Trophoblast cell (in vitro differentiated cells and primary cell): Measurements from ENCODE around the gene C1RL.

Source experiments
- DNase-seq, 2 donors: peaks; one replicate each; pipeline ENCODE4 v3.0.0-alpha.2; 2016
- H2AFZ ChIP-seq: 2 replicates; pipeline ENCODE4 v1.6.1; 2013; ENCODE audit warnings: low read length, moderate library complexity, mild to moderate bottlenecking; ENCODE audit not compliant: insufficient read depth, poor library complexity
- H2AK5ac ChIP-seq: 2 replicates; pipeline ENCODE4 v1.6.1; 2013; ENCODE audit warnings: mild to moderate bottlenecking, low read length
- H2BK120ac ChIP-seq: 2 replicates; pipeline ENCODE4 v1.6.1; 2013; ENCODE audit warnings: low read length, mild to moderate bottlenecking, moderate library complexity; ENCODE audit not compliant: insufficient read depth, poor library complexity
- H2BK12ac ChIP-seq: 2 replicates; pipeline ENCODE4 v1.6.1; 2013; ENCODE audit warnings: mild to moderate bottlenecking, low read length, moderate library complexity
- H2BK5ac ChIP-seq: 2 replicates; pipeline ENCODE4 v1.6.1; 2013; ENCODE audit warnings: low read length, low read depth, moderate library complexity, mild to moderate bottlenecking; ENCODE audit not compliant: poor library complexity
- H3K14ac ChIP-seq: 2 replicates; pipeline ENCODE4 v1.6.1; 2013; ENCODE audit warnings: mild to moderate bottlenecking, low read length
- H3K18ac ChIP-seq: 2 replicates; pipeline ENCODE4 v1.6.1; 2013; ENCODE audit warnings: mild to moderate bottlenecking, low read length
- H3K23ac ChIP-seq: 2 replicates; pipeline ENCODE4 v1.6.1; 2013; ENCODE audit warnings: low read length
- H3K27ac ChIP-seq: 2 replicates; pipeline ENCODE4 v1.5.1; 2013; ENCODE audit warnings: low read depth, mild to moderate bottlenecking, inconsistent platforms, low read length, moderate library complexity
- H3K27me3 ChIP-seq: 2 replicates; pipeline ENCODE4 v1.6.1; 2013; ENCODE audit warnings: inconsistent platforms, mild to moderate bottlenecking, low read length, moderate library complexity; ENCODE audit not compliant: insufficient read depth
- H3K36me3 ChIP-seq, 2 experiments: 1 replicate in 1 of 2; 2 replicates in 1 of 2; pipeline ENCODE4 v1.6.1; 2013; ENCODE audit warnings: low read length in 2 of 2, mild to moderate bottlenecking in 2 of 2, moderate library complexity in 1 of 2; ENCODE audit not compliant: insufficient read depth in 2 of 2, control insufficient read depth in 1 of 2
- H3K4ac ChIP-seq: 2 replicates; pipeline ENCODE4 v1.6.1; 2013; ENCODE audit warnings: low read depth, mild to moderate bottlenecking, low read length, moderate library complexity
- H3K4me1 ChIP-seq, 2 experiments: 1 replicate in 1 of 2; 2 replicates in 1 of 2; pipeline ENCODE4 v1.6.1; 2013; ENCODE audit warnings: low read length in 2 of 2, mild to moderate bottlenecking in 2 of 2, moderate library complexity in 1 of 2; ENCODE audit not compliant: insufficient read depth in 2 of 2, control insufficient read depth in 1 of 2
- H3K4me2 ChIP-seq: 2 replicates; pipeline ENCODE4 v1.6.1; 2013; ENCODE audit warnings: inconsistent platforms, mild to moderate bottlenecking, low read length, moderate library complexity
- H3K4me3 ChIP-seq: 2 replicates; pipeline ENCODE4 v1.5.1; 2013; ENCODE audit warnings: mild to moderate bottlenecking, low read depth, low read length, inconsistent platforms
- H3K79me1 ChIP-seq: one replicate; pipeline ENCODE4 v1.6.1; 2013; ENCODE audit warnings: low read length
- H3K79me2 ChIP-seq: 2 replicates; pipeline ENCODE4 v1.6.1; 2013; ENCODE audit warnings: low read length, mild to moderate bottlenecking; ENCODE audit not compliant: control insufficient read depth, insufficient read depth, poor library complexity
- H3K9ac ChIP-seq: 2 replicates; pipeline ENCODE4 v1.6.1; 2013; ENCODE audit warnings: mild to moderate bottlenecking, low read length
- H3K9me3 ChIP-seq: 2 replicates; pipeline ENCODE4 v1.6.1; 2013; ENCODE audit warnings: low read depth, mild to moderate bottlenecking, control low read depth, inconsistent platforms, low read length; ENCODE audit not compliant: insufficient read depth
- H4K12ac ChIP-seq: 2 replicates; pipeline ENCODE4 v1.6.1; 2013; ENCODE audit warnings: low read depth, mild to moderate bottlenecking, low read length, moderate library complexity
- H4K8ac ChIP-seq: 2 replicates; pipeline ENCODE4 v1.6.1; 2013; ENCODE audit warnings: low read depth, mild to moderate bottlenecking, low read length, moderate library complexity
- H4K91ac ChIP-seq: one replicate; pipeline ENCODE4 v1.6.1; 2013; ENCODE audit warnings: low read depth, mild to moderate bottlenecking, low read length, moderate library complexity
- WGBS: extraction: QIAGEN DNeasy Blood & Tissue Kit; methylation state at CpG from one replicate; pipeline ENCODE4 v1.1.7; 2013; ENCODE audit warnings: missing lambda C conversion rate; ENCODE audit not compliant: insufficient read length, insufficient coverage; ENCODE audit errors: extremely low coverage; 5-methylcytosine and 5-hydroxymethylcytosine counted together

C1RL gene

DNA sequence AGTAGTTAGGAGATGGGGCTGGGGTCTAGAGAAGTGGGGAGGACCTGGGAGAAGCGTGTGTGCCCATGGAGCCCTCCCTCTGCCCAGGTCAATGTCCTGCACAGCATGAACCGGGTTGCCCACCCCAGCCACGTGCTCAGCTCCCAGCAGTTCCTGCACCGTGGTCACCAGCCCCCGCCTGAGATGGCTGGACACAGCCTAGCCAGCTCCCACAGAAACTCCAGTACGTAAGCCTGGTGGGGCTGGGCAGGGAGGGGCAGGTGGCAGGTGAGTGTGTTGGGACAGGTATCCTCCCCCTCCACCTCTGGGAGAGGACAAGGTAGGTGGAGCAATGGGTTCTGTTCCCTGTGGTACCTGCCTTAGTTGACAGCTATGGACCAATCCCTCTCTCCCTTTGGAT lies 41.8 kb upstream of the C1RL start:
- no peak for DNase-seq
- Histone ChIP-seq H3K4me2 (no peak overlapping the region), H3K4ac (no peak overlapping the region), H2BK5ac (no peak overlapping the region), H2AK5ac (no peak overlapping the region), H4K8ac (no peak overlapping the region), H4K12ac (no peak overlapping the region), H3K9me3 (peaks cover 4% of the 10 kb centered on the region), H3K79me1 (no peaks in the 10 kb centered on the region), H4K91ac (no peak overlapping the region), H3K79me2 (no peaks in the 10 kb centered on the region), H3K18ac (no peak overlapping the region), H3K27me3 (no peaks in the 10 kb centered on the region), H3K14ac (no peak overlapping the region), H3K36me3 (peaks cover 16 to 24% of the 10 kb centered on the region in 2 experiments), H3K4me3 (no peak overlapping the region), H2AFZ (no peak overlapping the region), H3K9ac (no peak overlapping the region), H3K4me1 (peaks cover 13 to 15% of the 10 kb centered on the region in 2 experiments), H3K23ac (no peak overlapping the region), H3K27ac (no peak overlapping the region), H2BK120ac (no peak overlapping the region), H2BK12ac (no peak overlapping the region)
- no CpG with 5 or more reads among the region's 6 CpGs for WGBS

DNA sequence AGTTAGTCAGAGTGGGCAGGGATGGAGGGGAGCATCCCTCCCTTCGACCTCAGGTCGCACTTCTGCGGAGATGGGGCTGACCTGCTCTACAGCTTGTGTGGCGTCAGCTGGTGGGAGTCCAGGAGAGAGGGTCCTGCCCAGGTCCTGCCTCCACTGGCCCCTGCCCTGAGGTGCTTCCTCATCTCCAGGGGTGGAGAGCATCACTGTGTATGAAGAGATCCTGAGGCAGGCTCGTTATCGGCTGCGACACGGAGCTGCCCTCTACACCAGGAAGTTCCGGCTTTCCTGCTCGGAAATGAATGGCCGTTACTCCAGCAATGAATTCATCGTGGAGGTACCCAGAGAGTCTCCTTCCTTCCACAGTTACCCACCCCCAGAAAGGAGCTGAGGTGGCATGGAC lies 41.3 kb upstream of the C1RL start:
- H3K4me3 ChIP-seq: no peak overlapping the region
- no peak overlapping the region for H3K14ac ChIP-seq
- H3K4ac ChIP-seq: no peak overlapping the region
- H3K36me3 ChIP-seq: peaks cover 16 to 24% of the 10 kb centered on the region in 2 experiments
- no peaks in the 10 kb centered on the region for H3K79me1 ChIP-seq
- no peak overlapping the region for H4K91ac ChIP-seq
- H4K12ac ChIP-seq: no peak overlapping the region
- H3K79me2 ChIP-seq: no peaks in the 10 kb centered on the region
- H2AK5ac ChIP-seq: no peak overlapping the region
- no peak overlapping the region for H3K27ac ChIP-seq
- peaks cover 9 to 10% of the 10 kb centered on the region in 2 experiments for H3K4me1 ChIP-seq
- no CpG with 5 or more reads among the region's 12 CpGs for WGBS
- H2BK5ac ChIP-seq: no peak overlapping the region
- H2AFZ ChIP-seq: no peak overlapping the region
- no peak overlapping the region for H3K23ac ChIP-seq
- H4K8ac ChIP-seq: no peak overlapping the region
- H3K18ac ChIP-seq: no peak overlapping the region
- H2BK120ac ChIP-seq: no peak overlapping the region
- peaks cover 1% of the 10 kb centered on the region for H3K9me3 ChIP-seq
- H3K4me2 ChIP-seq: no peak overlapping the region
- no peak overlapping the region for H2BK12ac ChIP-seq
- H3K27me3 ChIP-seq: no peaks in the 10 kb centered on the region
- no peak for DNase-seq
- no peak overlapping the region for H3K9ac ChIP-seq

DNA sequence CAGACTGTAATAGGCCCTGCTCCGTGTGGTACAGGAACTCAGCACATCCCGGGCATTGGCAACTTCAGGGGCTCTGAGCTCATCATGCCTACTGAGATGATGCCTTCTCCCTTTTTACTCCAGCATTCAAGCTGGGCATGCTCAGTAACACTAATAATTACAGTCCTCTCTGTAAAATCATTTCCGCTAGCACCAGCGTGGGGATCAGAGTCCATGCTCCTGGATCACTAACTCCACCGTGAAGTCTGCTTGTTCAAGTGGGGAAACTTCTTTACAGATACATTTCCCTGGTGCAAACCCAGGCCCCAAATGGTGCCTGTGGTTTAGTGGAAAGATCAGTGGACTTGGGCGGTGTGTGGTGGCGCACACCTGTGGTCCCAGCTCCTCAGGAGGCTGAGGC lies 37.9 kb upstream of the C1RL start:
- no peaks in the 10 kb centered on the region for H3K27me3 ChIP-seq
- H3K4me3 ChIP-seq: no peak overlapping the region
- H3K27ac ChIP-seq: no peak overlapping the region
- H3K4ac ChIP-seq: no peak overlapping the region
- H4K8ac ChIP-seq: no peak overlapping the region
- no peaks in the 10 kb centered on the region for H3K79me2 ChIP-seq
- no peak overlapping the region for H3K9ac ChIP-seq
- H2BK12ac ChIP-seq: no peak overlapping the region
- no peak overlapping the region for H3K23ac ChIP-seq
- WGBS: no CpG with 5 or more reads among the region's 7 CpGs
- H3K18ac ChIP-seq: no peak overlapping the region
- H3K79me1 ChIP-seq: no peaks in the 10 kb centered on the region
- H3K4me1 ChIP-seq: peaks cover 0 to 2% of the 10 kb centered on the region in 2 experiments
- no peak overlapping the region for H3K14ac ChIP-seq
- H2AFZ ChIP-seq: no peak overlapping the region
- peaks cover 19 to 34% of the 10 kb centered on the region in 2 experiments for H3K36me3 ChIP-seq
- DNase-seq: no peak
- peaks cover 1% of the 10 kb centered on the region for H3K9me3 ChIP-seq
- no peak overlapping the region for H3K4me2 ChIP-seq
- no peak overlapping the region for H4K12ac ChIP-seq
- H2BK5ac ChIP-seq: no peak overlapping the region
- no peak overlapping the region for H2BK120ac ChIP-seq
- H2AK5ac ChIP-seq: no peak overlapping the region
- no peak overlapping the region for H4K91ac ChIP-seq

DNA sequence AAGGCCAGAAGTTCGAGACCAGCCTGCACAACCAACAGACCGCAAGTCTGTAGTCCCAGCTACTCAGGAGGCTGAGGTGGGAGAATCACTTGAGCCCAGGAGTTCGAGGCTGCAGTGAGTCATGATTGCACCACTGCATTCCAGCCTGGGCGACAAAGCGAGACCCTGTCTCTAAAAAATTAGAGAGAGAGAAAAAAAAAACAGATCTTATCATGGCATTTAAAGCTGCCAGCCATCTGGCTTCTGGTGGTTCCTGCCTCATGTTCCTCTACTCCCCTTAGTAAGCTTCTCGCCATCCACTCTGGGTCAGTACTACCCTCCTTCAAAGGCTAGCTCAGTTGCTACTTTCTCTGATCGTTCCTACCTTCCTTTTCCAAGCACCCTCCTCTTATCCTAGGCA lies 37.2 kb upstream of the C1RL start:
- peak in 1 of 2 donors; percentile 54 for DNase-seq
- H3K14ac ChIP-seq: no peak overlapping the region
- no peaks in the 10 kb centered on the region for H3K27me3 ChIP-seq
- H3K79me2 ChIP-seq: no peaks in the 10 kb centered on the region
- peaks cover 1% of the 10 kb centered on the region for H3K9me3 ChIP-seq
- WGBS: no CpG with 5 or more reads among the region's 7 CpGs
- no peak overlapping the region for H4K12ac ChIP-seq
- H3K18ac ChIP-seq: no peak overlapping the region
- H2BK5ac ChIP-seq: no peak overlapping the region
- H3K4ac ChIP-seq: no peak overlapping the region
- H3K36me3 ChIP-seq: peaks cover 21 to 36% of the 10 kb centered on the region in 2 experiments
- H2BK12ac ChIP-seq: no peak overlapping the region
- H3K4me2 ChIP-seq: no peak overlapping the region
- no peaks in the 10 kb centered on the region for H3K79me1 ChIP-seq
- H3K9ac ChIP-seq: no peak overlapping the region
- H3K4me1 ChIP-seq: peaks cover 0 to 2% of the 10 kb centered on the region in 2 experiments
- no peak overlapping the region for H3K4me3 ChIP-seq
- no peak overlapping the region for H2AFZ ChIP-seq
- no peak overlapping the region for H4K91ac ChIP-seq
- H2BK120ac ChIP-seq: no peak overlapping the region
- H3K27ac ChIP-seq: no peak overlapping the region
- H4K8ac ChIP-seq: no peak overlapping the region
- H3K23ac ChIP-seq: no peak overlapping the region
- no peak overlapping the region for H2AK5ac ChIP-seq
